Endothelial cell (in vitro differentiated cells): ENCODE measurements around the gene GNLY. TPM values are rescaled to one million over a fixed set of nuclear protein-coding genes. Genes with fewer than 3 reads are reported as not detected.
"Not testable (repeated sequence)": the region's sequence is repeated elsewhere in the genome, so short reads cannot be mapped to it uniquely, and the experiment has no call there.

ENCODE experiments used
- DNase-seq: peaks from one replicate; pipeline ENCODE4 v3.0.0; 2021; ENCODE audit warnings: low spot score
- H3K27ac Mint-ChIP-seq: one replicate; pipeline ENCODE4 v1.8.0; 2021; ENCODE audit warnings: mixed read lengths, inconsistent platforms; ENCODE audit not compliant: unreplicated experiment
- H3K27me3 Mint-ChIP-seq: one replicate; pipeline ENCODE4 v1.8.0; 2021; ENCODE audit warnings: mild to moderate bottlenecking, moderate library complexity, mixed read lengths, inconsistent platforms; ENCODE audit not compliant: unreplicated experiment
- H3K36me3 Mint-ChIP-seq: one replicate; pipeline ENCODE4 v1.8.0; 2021; ENCODE audit warnings: mild to moderate bottlenecking, low read depth, mixed read lengths, inconsistent platforms; ENCODE audit not compliant: unreplicated experiment
- H3K4me1 Mint-ChIP-seq: one replicate; pipeline ENCODE4 v1.8.0; 2021; ENCODE audit warnings: mild to moderate bottlenecking, mixed read lengths, inconsistent platforms; ENCODE audit not compliant: unreplicated experiment
- H3K4me3 Mint-ChIP-seq: one replicate; pipeline ENCODE4 v1.8.0; 2021; ENCODE audit warnings: mild to moderate bottlenecking, mixed read lengths, inconsistent platforms; ENCODE audit not compliant: unreplicated experiment
- H3K9me3 Mint-ChIP-seq: one replicate; pipeline ENCODE4 v1.8.0; 2021; ENCODE audit warnings: mixed read lengths, inconsistent platforms; ENCODE audit not compliant: unreplicated experiment
- CTCF ChIP-seq: fragments of 200-600 bp; sonication (generic); IDR thresholded peaks from one replicate; pipeline ENCODE4 v1.5.0; 2021; ENCODE audit warnings: antibody characterized with exemption; ENCODE audit not compliant: unreplicated experiment
- total RNA-seq: library from RNA; stranded (reverse); fragmentation: NEBNext Ultra II Directional; extraction: Animal tissue kit (Norgen Biotek cat#: 25700); gene quantifications from one replicate; pipeline ENCODE4 v1.2.1, GENCODE V29; 2021; ENCODE audit not compliant: unreplicated experiment

The GNLY gene
- total RNA-seq, 1 donor from 2014 or later = not detected

- Mint-ChIP-seq H3K27me3 (peaks cover 1% of the 10 kb centered on the region), H3K4me3 (no peak overlapping the region), H3K4me1 (no peaks in the 10 kb centered on the region), H3K27ac (no peak overlapping the region), H3K9me3 (no peaks in the 10 kb centered on the region), H3K36me3 (peaks cover 26% of the 10 kb centered on the region)
- no peak for DNase-seq
- TF ChIP-seq CTCF = no peak
These were observed 38.2 kb upstream of the GNLY start for GRCh38 chr2:85655961-85656417.

- Mint-ChIP-seq H3K27ac (no peak overlapping the region), H3K36me3 (peaks cover 21% of the 10 kb centered on the region), H3K27me3 (peaks cover 1% of the 10 kb centered on the region), H3K4me3 (no peak overlapping the region), H3K9me3 (no peaks in the 10 kb centered on the region), H3K4me1 (no peaks in the 10 kb centered on the region)
- no peak for DNase-seq
- no peak for TF ChIP-seq CTCF
These were observed 37.7 kb upstream of the GNLY start for GRCh38 chr2:85656468-85656867.

- not testable (repeated sequence) for H3K9me3 Mint-ChIP-seq, H3K4me1 Mint-ChIP-seq, H3K4me3 Mint-ChIP-seq, H3K27me3 Mint-ChIP-seq, DNase-seq, H3K27ac Mint-ChIP-seq
- H3K36me3 Mint-ChIP-seq = peaks cover 17% of the 10 kb centered on the region
These were observed 36.8 kb upstream of the GNLY start for GRCh38 chr2:85657399-85657798.

- H3K27me3 Mint-ChIP-seq = peaks cover 11% of the 10 kb centered on the region
- no peak for DNase-seq
- H3K4me1 Mint-ChIP-seq = peaks cover 11% of the 10 kb centered on the region
- H3K36me3 Mint-ChIP-seq = peaks cover 8% of the 10 kb centered on the region
- no peak overlapping the region for H3K4me3 Mint-ChIP-seq
- H3K27ac Mint-ChIP-seq = no peak overlapping the region
- H3K9me3 Mint-ChIP-seq = no peaks in the 10 kb centered on the region
- no peak for TF ChIP-seq CTCF
These were observed 34.7 kb upstream of the GNLY start for GRCh38 chr2:85659324-85659981.

DNA sequence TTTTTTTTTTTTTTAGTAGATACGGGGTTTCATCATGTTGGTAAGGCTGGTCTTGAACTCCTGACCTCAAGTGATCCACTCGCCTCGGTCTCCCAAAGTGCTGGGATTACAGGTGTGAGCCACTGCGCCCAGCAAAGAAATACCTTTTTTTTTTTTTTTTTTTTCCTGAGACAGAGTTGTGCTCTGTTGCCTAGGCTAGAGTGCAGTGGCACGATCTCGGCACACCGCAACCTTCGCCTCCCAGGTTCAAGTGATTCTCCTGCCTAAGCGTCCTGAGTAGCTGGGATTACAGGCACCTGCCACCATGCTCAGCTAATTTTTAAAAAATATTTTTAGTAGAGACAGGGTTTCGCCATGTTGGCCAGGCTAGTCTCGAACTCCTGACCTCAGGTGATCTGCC, 33.9 kb upstream of the GNLY start:
- not testable (repeated sequence) for H3K4me3 Mint-ChIP-seq, H3K27ac Mint-ChIP-seq
- H3K4me1 Mint-ChIP-seq = peaks cover 11% of the 10 kb centered on the region

DNA sequence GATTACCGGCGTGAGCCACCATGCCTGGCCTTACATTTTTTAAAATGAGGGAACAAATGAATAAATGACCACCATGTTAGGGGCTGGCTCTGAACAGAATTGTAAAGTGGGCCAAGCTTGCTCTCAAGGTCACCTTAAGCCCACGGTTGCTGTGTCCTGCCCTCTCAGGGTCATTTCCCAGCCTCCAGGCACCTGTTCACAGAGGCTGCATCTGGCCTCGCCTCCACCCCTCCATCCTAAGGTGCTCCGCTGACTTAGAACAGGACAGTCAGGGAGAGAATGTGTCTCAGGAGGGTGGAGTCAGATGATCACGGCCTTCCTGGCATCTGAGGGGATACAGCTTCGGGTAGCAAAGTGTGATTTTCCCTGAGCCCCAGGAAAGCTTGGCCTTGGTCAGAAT, 33.4 kb upstream of the GNLY start:
- H3K9me3 Mint-ChIP-seq = no peaks in the 10 kb centered on the region
- peaks cover 11% of the 10 kb centered on the region for H3K4me1 Mint-ChIP-seq
- no peak for DNase-seq
- no peak overlapping the region for H3K4me3 Mint-ChIP-seq
- H3K36me3 Mint-ChIP-seq = peaks cover 9% of the 10 kb centered on the region
- no peak overlapping the region for H3K27ac Mint-ChIP-seq
- H3K27me3 Mint-ChIP-seq = peaks cover 13% of the 10 kb centered on the region
- TF ChIP-seq CTCF = no peak

More for the DNA sequence above, 33.9 kb upstream of the GNLY start:
- not testable (repeated sequence) for DNase-seq, H3K9me3 Mint-ChIP-seq, H3K36me3 Mint-ChIP-seq
- H3K27me3 Mint-ChIP-seq = peaks cover 11% of the 10 kb centered on the region
